Body of pancreas (tissue), 4 donors: ENCODE measurements around the gene USP17L5. TPM values are rescaled to one million over a fixed set of nuclear protein-coding genes. Genes with fewer than 3 reads are reported as not detected.
"Not testable (repeated sequence)": the region's sequence is repeated elsewhere in the genome, so short reads cannot be mapped to it uniquely, and the experiment has no call there.

Experiments used
- ATAC-seq: fragments of 150-250 bp; one replicate; pipeline ENCODE4 v1.9.1; 2016
- DNase-seq, 4 donors: peaks; one replicate each; pipeline ENCODE4 v3.0.0-alpha.2; 2019
- H3K27ac ChIP-seq, 4 donors: fragments of 200-600 bp; sonication (generic); 1 replicate in 3 of 4; 2 replicates in 1 of 4; pipeline versions ENCODE4 v1.5.1 to v1.6.1; 2016 to 2019; ENCODE audit warnings: mild to moderate bottlenecking in 1 of 4, mixed read lengths in 1 of 4, moderate library complexity in 1 of 4
- H3K27me3 ChIP-seq, 2 donors: fragments of 200-600 bp; sonication (generic); one replicate each; pipeline ENCODE4 v1.6.0; 2016; ENCODE audit warnings: mild to moderate bottlenecking in 1 of 2
- H3K36me3 ChIP-seq, 2 donors: fragments of 200-600 bp; sonication (generic); replicated peaks in 1 of 2; 2 replicates each; pipeline ENCODE4 v1.5.1; 2016; ENCODE audit warnings: low read depth in 2 of 2; ENCODE audit not compliant: insufficient read depth in 1 of 2
- H3K4me1 ChIP-seq: fragments of 200-600 bp; sonication (generic); one replicate; pipeline ENCODE4 v1.6.0; 2016
- H3K4me3 ChIP-seq, 2 donors: fragments of 200-600 bp; sonication (generic); 1 replicate in 1 of 2; 2 replicates in 1 of 2; pipeline ENCODE4 v1.5.1; 2016 to 2019
- H3K9me3 ChIP-seq, 3 donors: fragments of 200-600 bp; sonication (generic); 1 replicate in 2 of 3; 2 replicates in 1 of 3; pipeline ENCODE4 v1.5.1; 2016
- WGBS, 2 donors: methylation state at CpG; one replicate each; pipeline ENCODE4 v1.1.5; 2017; 5-methylcytosine and 5-hydroxymethylcytosine counted together
- intact Hi-C: fragments of 100-400 bp; cut with DNase I; formaldehyde crosslinking; loops from one replicate; pipeline ENCODE4 v1.15.1; 2023
- total RNA-seq, 2 donors: library from RNA; depleted of rRNA; stranded (reverse); fragments of >200 nt; gene quantifications; one replicate each; pipeline ENCODE4 v1.1.0, GENCODE V29; 2016

USP17L5 gene
- total RNA-seq = not detected

GRCh38 chr4:9339103-9339502 lies at the start of gene USP17L5:
Gene USP17L5 (plus strand): TSS chr4:9339403. CDS start chr4:9339403, 0 bp downstream.
- H3K27me3 ChIP-seq, intact Hi-C loops, ATAC-seq, H3K36me3 ChIP-seq, H3K9me3 ChIP-seq, DNase-seq, H3K4me1 ChIP-seq, H3K27ac ChIP-seq, H3K4me3 ChIP-seq: not testable (repeated sequence)
- no CpG with 5 or more reads among the region's 15 CpGs for WGBS, 2 donors

- H3K36me3 ChIP-seq, intact Hi-C loops, H3K9me3 ChIP-seq, ATAC-seq, H3K27me3 ChIP-seq, H3K4me3 ChIP-seq, H3K4me1 ChIP-seq, DNase-seq, H3K27ac ChIP-seq: not testable (repeated sequence)
- 63% methylated on average over 4 to 6 of the region's 13 CpGs for WGBS, 2 donors
Measured at GRCh38 chr4:9324191-9324590, 15.0 kb upstream of the USP17L5 start.

DNA sequence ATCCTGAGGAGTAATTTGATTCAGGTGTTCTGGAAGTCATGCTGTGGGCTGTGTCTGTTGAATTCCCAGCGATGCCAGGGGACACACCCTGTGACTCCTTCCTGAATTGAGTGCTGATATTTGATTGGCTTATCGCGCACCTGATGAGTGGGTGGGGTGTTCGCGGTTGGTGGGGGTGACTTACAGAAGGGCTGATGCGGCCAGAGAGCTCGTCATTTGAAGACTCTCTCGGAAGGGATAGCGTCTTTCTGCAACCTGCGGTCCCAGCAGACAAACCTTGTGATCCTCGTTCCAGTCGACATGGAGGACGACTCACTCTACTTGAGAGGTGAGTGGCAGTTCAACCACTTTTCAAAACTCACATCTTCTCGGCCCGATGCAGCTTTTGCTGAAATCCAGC lies 14.3 kb upstream of the USP17L5 start, which contains the start of gene USP17L24:
USP17L24 (plus strand) TSS at position 301 of the 400 bp plus-strand sequence; CDS start at position 301, 0 bp downstream.
- H3K9me3 ChIP-seq, ATAC-seq, DNase-seq, H3K4me1 ChIP-seq, intact Hi-C loops, H3K36me3 ChIP-seq, H3K4me3 ChIP-seq, H3K27ac ChIP-seq, H3K27me3 ChIP-seq: not testable (repeated sequence)
- WGBS, 2 donors = no CpG with 5 or more reads among the region's 15 CpGs

DNA sequence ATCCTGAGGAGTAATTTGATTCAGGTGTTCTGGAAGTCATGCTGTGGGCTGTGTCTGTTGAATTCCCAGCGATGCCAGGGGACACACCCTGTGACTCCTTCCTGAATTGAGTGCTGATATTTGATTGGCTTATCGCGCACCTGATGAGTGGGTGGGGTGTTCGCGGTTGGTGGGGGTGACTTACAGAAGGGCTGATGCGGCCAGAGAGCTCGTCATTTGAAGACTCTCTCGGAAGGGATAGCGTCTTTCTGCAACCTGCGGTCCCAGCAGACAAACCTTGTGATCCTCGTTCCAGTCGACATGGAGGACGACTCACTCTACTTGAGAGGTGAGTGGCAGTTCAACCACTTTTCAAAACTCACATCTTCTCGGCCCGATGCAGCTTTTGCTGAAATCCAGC lies 9.6 kb upstream of the USP17L5 start, which contains the start of gene USP17L25:
USP17L25 (plus strand) TSS at position 301 of the 400 bp plus-strand sequence; CDS start at position 301, 0 bp downstream.
- H3K4me3 ChIP-seq, ATAC-seq, DNase-seq, intact Hi-C loops, H3K27me3 ChIP-seq, H3K9me3 ChIP-seq, H3K36me3 ChIP-seq, H3K4me1 ChIP-seq, H3K27ac ChIP-seq: not testable (repeated sequence)
- WGBS, 2 donors = no CpG with 5 or more reads among the region's 15 CpGs

DNA sequence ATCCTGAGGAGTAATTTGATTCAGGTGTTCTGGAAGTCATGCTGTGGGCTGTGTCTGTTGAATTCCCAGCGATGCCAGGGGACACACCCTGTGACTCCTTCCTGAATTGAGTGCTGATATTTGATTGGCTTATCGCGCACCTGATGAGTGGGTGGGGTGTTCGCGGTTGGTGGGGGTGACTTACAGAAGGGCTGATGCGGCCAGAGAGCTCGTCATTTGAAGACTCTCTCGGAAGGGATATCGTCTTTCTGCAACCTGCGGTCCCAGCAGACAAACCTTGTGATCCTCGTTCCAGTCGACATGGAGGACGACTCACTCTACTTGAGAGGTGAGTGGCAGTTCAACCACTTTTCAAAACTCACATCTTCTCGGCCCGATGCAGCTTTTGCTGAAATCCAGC lies 4.8 kb upstream of the USP17L5 start, which contains the start of gene USP17L26:
USP17L26 (plus strand) TSS at position 301 of the 400 bp plus-strand sequence; CDS start at position 301, 0 bp downstream.
- DNase-seq, intact Hi-C loops, H3K4me1 ChIP-seq, H3K27me3 ChIP-seq, H3K36me3 ChIP-seq, H3K9me3 ChIP-seq, H3K27ac ChIP-seq, H3K4me3 ChIP-seq, ATAC-seq: not testable (repeated sequence)
- no CpG with 5 or more reads among the region's 15 CpGs for WGBS, 2 donors

- H3K9me3 ChIP-seq, H3K27me3 ChIP-seq, ATAC-seq, H3K27ac ChIP-seq, H3K4me3 ChIP-seq, H3K36me3 ChIP-seq, DNase-seq, H3K4me1 ChIP-seq, intact Hi-C loops: not testable (repeated sequence)
- WGBS, 2 donors = no CpG with 5 or more reads among the region's 15 CpGs
Measured at GRCh38 chr4:9343848-9344247, 4.6 kb downstream of the USP17L5 start, which contains the start of gene USP17L27. Gene USP17L27 (plus strand): TSS chr4:9344148. CDS start chr4:9344148, 0 bp downstream.

GRCh38 chr4:9348593-9348992 lies 9.4 kb downstream of the USP17L5 start, which contains the start of gene USP17L28:
Gene USP17L28 (plus strand): TSS chr4:9348893. CDS start chr4:9348893, 0 bp downstream.
- intact Hi-C loops, H3K36me3 ChIP-seq, H3K4me3 ChIP-seq, H3K27me3 ChIP-seq, H3K9me3 ChIP-seq, H3K4me1 ChIP-seq, DNase-seq, ATAC-seq, H3K27ac ChIP-seq: not testable (repeated sequence)
- WGBS, 2 donors = no CpG with 5 or more reads among the region's 15 CpGs

GRCh38 chr4:9350866-9351265 lies 11.7 kb downstream of the USP17L5 start:
- DNase-seq, H3K9me3 ChIP-seq, H3K4me1 ChIP-seq, H3K27ac ChIP-seq, intact Hi-C loops, H3K27me3 ChIP-seq, H3K36me3 ChIP-seq, ATAC-seq, H3K4me3 ChIP-seq: not testable (repeated sequence)
- no CpG with 5 or more reads among the region's 18 CpGs for WGBS, 2 donors

DNA sequence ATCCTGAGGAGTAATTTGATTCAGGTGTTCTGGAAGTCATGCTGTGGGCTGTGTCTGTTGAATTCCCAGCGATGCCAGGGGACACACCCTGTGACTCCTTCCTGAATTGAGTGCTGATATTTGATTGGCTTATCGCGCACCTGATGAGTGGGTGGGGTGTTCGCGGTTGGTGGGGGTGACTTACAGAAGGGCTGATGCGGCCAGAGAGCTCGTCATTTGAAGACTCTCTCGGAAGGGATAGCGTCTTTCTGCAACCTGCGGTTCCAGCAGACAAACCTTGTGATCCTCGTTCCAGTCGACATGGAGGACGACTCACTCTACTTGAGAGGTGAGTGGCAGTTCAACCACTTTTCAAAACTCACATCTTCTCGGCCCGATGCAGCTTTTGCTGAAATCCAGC lies 14.1 kb downstream of the USP17L5 start, which contains the start of gene USP17L29:
USP17L29 (plus strand) TSS at position 301 of the 400 bp plus-strand sequence; CDS start at position 301, 0 bp downstream.
- H3K36me3 ChIP-seq, H3K9me3 ChIP-seq, ATAC-seq, H3K27me3 ChIP-seq, H3K27ac ChIP-seq, intact Hi-C loops, DNase-seq, H3K4me1 ChIP-seq, H3K4me3 ChIP-seq: not testable (repeated sequence)
- WGBS, 2 donors = no CpG with 5 or more reads among the region's 15 CpGs

GRCh38 chr4:9362829-9363228 lies 23.6 kb downstream of the USP17L5 start, which contains the start of gene USP17L30:
Gene USP17L30 (plus strand): TSS chr4:9363129. CDS start chr4:9363129, 0 bp downstream.
- intact Hi-C loops, H3K4me3 ChIP-seq, H3K36me3 ChIP-seq, ATAC-seq, H3K4me1 ChIP-seq, H3K27ac ChIP-seq, DNase-seq, H3K9me3 ChIP-seq, H3K27me3 ChIP-seq: not testable (repeated sequence)
- WGBS, 2 donors = no CpG with 5 or more reads among the region's 15 CpGs

GRCh38 chr4:9379881-9380280 lies 40.7 kb downstream of the USP17L5 start:
- ATAC-seq = not testable (repeated sequence)

More at GRCh38 chr4:9379881-9380280, 40.7 kb downstream of the USP17L5 start:
- intact Hi-C loops, H3K27ac ChIP-seq, H3K4me1 ChIP-seq, H3K36me3 ChIP-seq, H3K27me3 ChIP-seq, DNase-seq, H3K9me3 ChIP-seq, H3K4me3 ChIP-seq: not testable (repeated sequence)
- 71 to 83% methylated on average over 1 of the region's 1 CpG for WGBS, 2 donors
